A549 (cell line): ENCODE measurements around the gene RD3L. TPM values are rescaled to one million over a fixed set of nuclear protein-coding genes. Genes with fewer than 3 reads are reported as not detected.

ENCODE experiments used
- ATAC-seq, 2 experiments: fragments of 200-7000 bp in 1 of 2; fragments of >200 bp in 1 of 2; cut with Nextera tagmentation in 1 of 2; cut with Tn5 transposase in 1 of 2; 3 replicates each; pipeline versions ENCODE4 v1.8.0 to v1.9.1; 2018 to 2020; ENCODE audit warnings: mild to moderate bottlenecking in 1 of 2, moderate library complexity in 1 of 2
- CTCF ChIA-PET: fragments of 300-600 bp; sonication (Branson Sonifier 250); formaldehyde crosslinking; extraction: SDS; loops from one replicate; lab custom pipeline; 2021; ENCODE audit warnings: antibody characterized with exemption, inconsistent platforms; lab: Yijun Ruan, JAX
- POLR2A ChIA-PET: fragments of 350-600 bp; formaldehyde crosslinking; extraction: SDS; loops from one replicate; lab custom pipeline; 2021; ENCODE audit warnings: antibody characterized with exemption, inconsistent platforms; lab: Yijun Ruan, JAX
- DNase-seq, 2 experiments: peaks; one replicate each; pipeline versions ENCODE4 v3.0.0 to v3.0.0-alpha.2; 2011 to 2016; ENCODE audit warnings: low read depth in 1 of 2, low spot score in 1 of 2
- FAIRE-seq: peaks from 2 replicates; lab custom pipeline; 2011; peaks lifted over from hg19 to GRCh38; lab: Jason Lieb, UNC
- H3K27ac ChIP-seq, 2 experiments: fragments of >200 bp; sonication (Bioruptor Twin); formaldehyde crosslinking; 3 replicates each; pipeline ENCODE4 v1.5.1; 2016 to 2017
- H3K4me1 ChIP-seq: fragments of >200 bp; sonication (Bioruptor Twin); formaldehyde crosslinking; 3 replicates; pipeline ENCODE4 v1.6.1; 2016
- H3K4me2 ChIP-seq: fragments of >200 bp; sonication (Bioruptor Twin); formaldehyde crosslinking; 3 replicates; pipeline ENCODE4 v1.6.1; 2016
- H3K4me3 ChIP-seq: fragments of >200 bp; sonication (Bioruptor Twin); formaldehyde crosslinking; 3 replicates; pipeline ENCODE4 v1.5.1; 2016
- H3K9me3 ChIP-seq: fragments of >200 bp; sonication (Bioruptor Twin); formaldehyde crosslinking; 3 replicates; pipeline ENCODE4 v1.6.1; 2016
- CBX2 ChIP-seq: fragments of 200-600 bp; sonication (generic); IDR thresholded peaks from 2 replicates; pipeline ENCODE4 v1.6.1; 2016; ENCODE audit warnings: low read depth, mild to moderate bottlenecking, borderline replicate concordance
- CEBPB ChIP-seq, 2 experiments: fragments of >200 bp in 1 of 2; sonication (Bioruptor Twin) in 1 of 2; formaldehyde crosslinking in 1 of 2; IDR thresholded peaks; 2 replicates each; pipeline ENCODE4 v1.6.1; 2012 to 2016
- CHD4 ChIP-seq: fragments of 200-600 bp; sonication (generic); IDR thresholded peaks from 2 replicates; pipeline ENCODE4 v1.6.1; 2016; ENCODE audit warnings: antibody characterized with exemption, mild to moderate bottlenecking, borderline replicate concordance
- EHMT2 ChIP-seq: fragments of 200-600 bp; sonication (generic); IDR thresholded peaks from 2 replicates; pipeline ENCODE4 v1.6.1; 2016; ENCODE audit warnings: antibody characterized with exemption, low read depth, mild to moderate bottlenecking, moderate library complexity
- FOSL2 ChIP-seq, 2 experiments: fragments of 450-650 bp in 1 of 2; fragments of >200 bp in 1 of 2; sonication (Bioruptor Twin) in 1 of 2; formaldehyde crosslinking; IDR thresholded peaks; 2 replicates each; pipeline versions ENCODE4 v1.5.0 to v1.6.1; 2016 to 2020; ENCODE audit warnings: mild to moderate bottlenecking in 1 of 2, moderate library complexity in 1 of 2
- FOXS1 ChIP-seq: fragments of 250-450 bp; sonication (Bioruptor Pico); IDR thresholded peaks from 2 replicates; pipeline ENCODE4 v1.5.0; 2020; ENCODE audit warnings: mild to moderate bottlenecking, moderate library complexity
- HDAC2 ChIP-seq: fragments of 200-600 bp; sonication (generic); IDR thresholded peaks from 2 replicates; pipeline ENCODE4 v1.6.1; 2016
- HEYL ChIP-seq: fragments of 250-450 bp; sonication (Bioruptor Pico); IDR thresholded peaks from 2 replicates; pipeline ENCODE4 v1.8.0; 2021; ENCODE audit warnings: mild to moderate bottlenecking, moderate library complexity
- HOXB13 ChIP-seq: fragments of 250-450 bp; sonication (Bioruptor Pico); IDR thresholded peaks from 2 replicates; pipeline ENCODE4 v1.5.0; 2020; ENCODE audit warnings: low read depth, mild to moderate bottlenecking, moderate library complexity
- HOXB5 ChIP-seq: fragments of 250-450 bp; sonication (Bioruptor Pico); IDR thresholded peaks from 2 replicates; pipeline ENCODE4 v1.5.0; 2020; ENCODE audit warnings: mild to moderate bottlenecking, moderate library complexity
- KDM1A ChIP-seq: fragments of 200-600 bp; sonication (generic); IDR thresholded peaks from 2 replicates; pipeline ENCODE4 v1.6.1; 2016; ENCODE audit warnings: low read depth, mild to moderate bottlenecking
- MAX ChIP-seq: IDR thresholded peaks from 2 replicates; pipeline ENCODE4 v1.6.1; 2012
- MAZ ChIP-seq: fragments of 150-350 bp; IDR thresholded peaks from 2 replicates; pipeline ENCODE4 v1.6.1; 2014; ENCODE audit warnings: antibody characterized with exemption, low read depth, low read length, borderline replicate concordance
- NPAS2 ChIP-seq: fragments of 250-450 bp; sonication (Bioruptor Pico); IDR thresholded peaks from 2 replicates; pipeline ENCODE4 v1.8.0; 2022; ENCODE audit warnings: mild to moderate bottlenecking, moderate library complexity, borderline replicate concordance
- NR3C1 ChIP-seq: fragments of >200 bp; sonication (Bioruptor Twin); formaldehyde crosslinking; IDR thresholded peaks from 3 replicates; pipeline ENCODE4 v1.6.1; 2017
- POLR2A ChIP-seq: IDR thresholded peaks from 2 replicates; pipeline ENCODE4 v1.6.1; 2012; ENCODE audit warnings: mild to moderate bottlenecking, low read length
- POLR2AphosphoS2 ChIP-seq: conservative IDR thresholded peaks from 2 replicates; pipeline ENCODE4 v1.6.1; 2012; ENCODE audit warnings: low read length, improper control_type of control experiment, inconsistent platforms
- RAD21 ChIP-seq, 2 experiments: fragments of >200 bp in 1 of 2; sonication (Bioruptor Twin) in 1 of 2; formaldehyde crosslinking in 1 of 2; IDR thresholded peaks in 1 of 2; conservative IDR thresholded peaks in 1 of 2; 2 replicates in 1 of 2; 3 replicates in 1 of 2; pipeline ENCODE4 v1.6.1; 2012 to 2018; ENCODE audit warnings: inconsistent platforms in 1 of 2
- RCOR1 ChIP-seq: fragments of 150-350 bp; IDR thresholded peaks from 2 replicates; pipeline ENCODE4 v1.6.1; 2014; ENCODE audit warnings: antibody characterized with exemption, low read length, low read depth
- RFX5 ChIP-seq: fragments of 450-650 bp; IDR thresholded peaks from 2 replicates; pipeline ENCODE4 v1.7.1; 2014; ENCODE audit warnings: antibody characterized with exemption, mild to moderate bottlenecking, moderate library complexity
- SMC3 ChIP-seq: fragments of >200 bp; sonication (Bioruptor Twin); formaldehyde crosslinking; IDR thresholded peaks from 3 replicates; pipeline ENCODE4 v1.6.1; 2018; ENCODE audit warnings: inconsistent platforms
- TFCP2L1 ChIP-seq: fragments of 250-450 bp; sonication (Bioruptor Pico); IDR thresholded peaks from 2 replicates; pipeline ENCODE4 v1.5.0; 2021; ENCODE audit warnings: mild to moderate bottlenecking
- TP53 ChIP-seq: fragments of 250-450 bp; sonication (Bioruptor Pico); IDR thresholded peaks from 2 replicates; pipeline ENCODE4 v1.5.0; 2021; ENCODE audit warnings: mild to moderate bottlenecking, moderate library complexity
- ZFP36 ChIP-seq: fragments of 450-650 bp; IDR thresholded peaks from 2 replicates; pipeline ENCODE4 v1.6.1; 2014; ENCODE audit warnings: borderline replicate concordance; ENCODE audit not compliant: partially characterized antibody
- ZNF302 ChIP-seq: fragments of 250-450 bp; sonication (Bioruptor Pico); IDR thresholded peaks from 2 replicates; pipeline ENCODE4 v1.9.0; 2021; ENCODE audit warnings: inconsistent platforms, mild to moderate bottlenecking, moderate library complexity
- ZSCAN20 ChIP-seq: fragments of 250-450 bp; sonication (Bioruptor Pico); IDR thresholded peaks from 2 replicates; pipeline ENCODE4 v1.8.0; 2022; ENCODE audit warnings: mild to moderate bottlenecking, moderate library complexity
- WGBS: methylation state at CpG from one replicate; pipeline ENCODE4 v1.1.6; 2017; ENCODE audit errors: missing lambda C conversion rate; 5-methylcytosine and 5-hydroxymethylcytosine counted together
- polyA plus RNA-seq, 4 experiments: library from polyadenylated mRNA; depleted of rRNA in 3 of 4; stranded (reverse); fragments of >200 nt; fragmentation: RNase III in 1 of 4; extraction: RNeasy Plus Mini Kit Qiagen cat#74134 plus additional on column Dnase treatment in 1 of 4; gene quantifications; 2 replicates in 3 of 4; 3 replicates in 1 of 4; pipeline ENCODE4 v1.2.3, GENCODE V29; 2011 to 2017
- TF ChIP-seq, protein P1 (sequence below): fragments of >200 bp; sonication (Bioruptor Twin); formaldehyde crosslinking; IDR thresholded peaks from 3 replicates; pipeline ENCODE4 v1.5.1; 2016
- TF ChIP-seq, protein P2 (sequence below): fragments of >200 bp; sonication (Bioruptor Twin); formaldehyde crosslinking; IDR thresholded peaks from 2 replicates; pipeline ENCODE4 v1.6.1; 2016

The RD3L gene
- polyA plus RNA-seq, 2 of the 4 experiments (the other 2 are of a cell fraction), result not detected

GRCh38 chr14:103920981-103921854, 21.1 kb downstream of the RD3L start (continued):
- TF ChIP-seq CBX2 (no peak), NPAS2 (CRISPR knock-in tag) (no peak)
- TF ChIP-seq, protein P1, sequence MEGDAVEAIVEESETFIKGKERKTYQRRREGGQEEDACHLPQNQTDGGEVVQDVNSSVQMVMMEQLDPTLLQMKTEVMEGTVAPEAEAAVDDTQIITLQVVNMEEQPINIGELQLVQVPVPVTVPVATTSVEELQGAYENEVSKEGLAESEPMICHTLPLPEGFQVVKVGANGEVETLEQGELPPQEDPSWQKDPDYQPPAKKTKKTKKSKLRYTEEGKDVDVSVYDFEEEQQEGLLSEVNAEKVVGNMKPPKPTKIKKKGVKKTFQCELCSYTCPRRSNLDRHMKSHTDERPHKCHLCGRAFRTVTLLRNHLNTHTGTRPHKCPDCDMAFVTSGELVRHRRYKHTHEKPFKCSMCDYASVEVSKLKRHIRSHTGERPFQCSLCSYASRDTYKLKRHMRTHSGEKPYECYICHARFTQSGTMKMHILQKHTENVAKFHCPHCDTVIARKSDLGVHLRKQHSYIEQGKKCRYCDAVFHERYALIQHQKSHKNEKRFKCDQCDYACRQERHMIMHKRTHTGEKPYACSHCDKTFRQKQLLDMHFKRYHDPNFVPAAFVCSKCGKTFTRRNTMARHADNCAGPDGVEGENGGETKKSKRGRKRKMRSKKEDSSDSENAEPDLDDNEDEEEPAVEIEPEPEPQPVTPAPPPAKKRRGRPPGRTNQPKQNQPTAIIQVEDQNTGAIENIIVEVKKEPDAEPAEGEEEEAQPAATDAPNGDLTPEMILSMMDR, result peak; percentile 90

- TF ChIP-seq HOXB13 (CRISPR knock-in tag), result no peak
- TF ChIP-seq HEYL (CRISPR knock-in tag), result no peak
- no peak for TF ChIP-seq HDAC2
- TF ChIP-seq RAD21 (conservative IDR thresholded peaks at IDR 0.05 in 1 of 2, IDR thresholded peaks at IDR 0.05 in 1 of 2), result no peak
- no peak for TF ChIP-seq CHD4
- TF ChIP-seq CBX2, result no peak
- TF ChIP-seq TFCP2L1 (CRISPR knock-in tag), result no peak
- no peak for TF ChIP-seq NR3C1
- TF ChIP-seq, protein P2, sequence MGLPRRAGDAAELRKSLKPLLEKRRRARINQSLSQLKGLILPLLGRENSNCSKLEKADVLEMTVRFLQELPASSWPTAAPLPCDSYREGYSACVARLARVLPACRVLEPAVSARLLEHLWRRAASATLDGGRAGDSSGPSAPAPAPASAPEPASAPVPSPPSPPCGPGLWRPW, result no peak
- TF ChIP-seq ZFP36, result no peak
- no peak for TF ChIP-seq ZNF302 (CRISPR knock-in tag)
- TF ChIP-seq NPAS2 (CRISPR knock-in tag), result no peak
- H3K9me3 ChIP-seq, result no peaks in the 10 kb centered on the region
- DNase-seq (no peak), ATAC-seq (no peak), FAIRE-seq (no peak)
- no peak overlapping the region for H3K27ac ChIP-seq
- POLR2A ChIA-PET, result no interaction called here
- no peak overlapping the region for H3K4me3 ChIP-seq
- H3K4me1 ChIP-seq, result peaks cover 10% of the 10 kb centered on the region
- 89% methylated on average over 14 of the region's 14 CpGs for WGBS
- no peak overlapping the region for H3K4me2 ChIP-seq
- CTCF ChIA-PET, result interaction anchor here (0.6 to 10.6 kb wide), 6 partner anchors 13 to 170 kb away, joined by 3 to 120 read pairs (median 6); no protein-coding TSS in a partner anchor
Measured at GRCh38 chr14:103916636-103917262, 25.6 kb downstream of the RD3L start.

- H3K4me2 ChIP-seq, result no peak overlapping the region
- DNase-seq (no peak), FAIRE-seq (no peak), ATAC-seq (no peak)
- H3K4me1 ChIP-seq, result peaks cover 10% of the 10 kb centered on the region
- no peak overlapping the region for H3K27ac ChIP-seq
- POLR2A ChIA-PET, result interaction anchor here (0.6 kb wide), 1 partner anchor 118 kb away, joined by 7 read pairs; no protein-coding TSS in a partner anchor
- WGBS, result 90% methylated on average over 6 of the region's 6 CpGs
- CTCF ChIA-PET, result interaction anchor here (0.7 to 10.6 kb wide), 3 partner anchors 12 to 109 kb away, joined by 3 to 120 read pairs (median 3); no protein-coding TSS in a partner anchor
- no peaks in the 10 kb centered on the region for H3K9me3 ChIP-seq
- no peak overlapping the region for H3K4me3 ChIP-seq
- no peak for TF ChIP-seq POLR2A
- TF ChIP-seq EHMT2, result no peak
- TF ChIP-seq FOSL2 (IDR thresholded peaks at IDR 0.05), result no peak
- no peak for TF ChIP-seq FOSL2 (CRISPR knock-in tag; IDR thresholded peaks at IDR 0.05)
- no peak for TF ChIP-seq ZSCAN20
- no peak for TF ChIP-seq MAZ
- TF ChIP-seq HOXB5 (CRISPR knock-in tag), result no peak
- no peak for TF ChIP-seq HOXB13 (CRISPR knock-in tag)
- TF ChIP-seq FOXS1 (CRISPR knock-in tag), result no peak
- no peak for TF ChIP-seq POLR2AphosphoS2
- TF ChIP-seq HEYL (CRISPR knock-in tag), result no peak
- no peak for TF ChIP-seq KDM1A
- TF ChIP-seq CBX2, result no peak
- TF ChIP-seq CEBPB (IDR thresholded peaks at IDR 0.05), result no peak
- TF ChIP-seq MAX, result no peak
- no peak for TF ChIP-seq RFX5
- TF ChIP-seq, protein P1, result no peak
- TF ChIP-seq RCOR1, result no peak
- no peak for TF ChIP-seq SMC3
- no peak for TF ChIP-seq TP53 (CRISPR knock-in tag)
- TF ChIP-seq, all 56 proteins: peak for 0
Measured at GRCh38 chr14:103915616-103916015, 26.7 kb downstream of the RD3L start.
